ENCODE measurements around the gene AADACL4.

DNA sequence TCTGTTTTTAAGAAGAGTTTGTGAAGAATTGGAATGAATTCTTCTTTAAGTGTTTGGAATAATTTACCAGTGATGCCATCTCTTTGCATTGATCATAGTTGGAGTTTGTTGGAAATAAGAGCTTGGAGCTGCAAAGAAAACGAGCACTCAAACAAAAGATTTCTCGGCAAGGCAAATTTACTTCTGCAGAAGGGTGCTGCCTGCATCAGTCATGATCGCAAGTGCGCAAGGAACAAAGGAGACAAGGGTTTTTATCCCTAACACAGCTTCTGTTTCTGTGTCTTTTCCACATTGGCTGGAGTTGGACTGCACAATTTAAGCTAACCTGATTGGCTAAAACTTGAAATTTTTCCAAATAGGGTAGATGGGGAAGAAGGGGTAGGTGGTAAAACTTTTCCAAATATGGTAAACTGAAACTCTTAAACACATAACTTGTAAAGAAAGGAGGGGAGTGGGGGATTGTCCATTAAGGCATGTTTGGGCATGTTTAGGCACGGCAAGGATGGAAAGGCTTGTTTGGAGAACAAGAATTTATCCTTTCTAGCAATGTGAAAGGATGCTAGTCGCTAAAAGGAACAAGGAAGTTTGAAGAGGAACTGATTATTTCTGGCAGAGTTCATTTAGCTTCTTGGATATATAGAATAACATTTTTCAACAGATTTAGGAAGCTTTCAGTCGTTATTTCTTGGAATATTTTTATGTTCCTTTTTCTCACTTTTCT, 3.5 kb upstream of the AADACL4 start:
- TF ChIP-seq POLR2AphosphoS5 (IDR thresholded peaks at IDR 0.05) = no peak
- TF ChIP-seq, protein P1, sequence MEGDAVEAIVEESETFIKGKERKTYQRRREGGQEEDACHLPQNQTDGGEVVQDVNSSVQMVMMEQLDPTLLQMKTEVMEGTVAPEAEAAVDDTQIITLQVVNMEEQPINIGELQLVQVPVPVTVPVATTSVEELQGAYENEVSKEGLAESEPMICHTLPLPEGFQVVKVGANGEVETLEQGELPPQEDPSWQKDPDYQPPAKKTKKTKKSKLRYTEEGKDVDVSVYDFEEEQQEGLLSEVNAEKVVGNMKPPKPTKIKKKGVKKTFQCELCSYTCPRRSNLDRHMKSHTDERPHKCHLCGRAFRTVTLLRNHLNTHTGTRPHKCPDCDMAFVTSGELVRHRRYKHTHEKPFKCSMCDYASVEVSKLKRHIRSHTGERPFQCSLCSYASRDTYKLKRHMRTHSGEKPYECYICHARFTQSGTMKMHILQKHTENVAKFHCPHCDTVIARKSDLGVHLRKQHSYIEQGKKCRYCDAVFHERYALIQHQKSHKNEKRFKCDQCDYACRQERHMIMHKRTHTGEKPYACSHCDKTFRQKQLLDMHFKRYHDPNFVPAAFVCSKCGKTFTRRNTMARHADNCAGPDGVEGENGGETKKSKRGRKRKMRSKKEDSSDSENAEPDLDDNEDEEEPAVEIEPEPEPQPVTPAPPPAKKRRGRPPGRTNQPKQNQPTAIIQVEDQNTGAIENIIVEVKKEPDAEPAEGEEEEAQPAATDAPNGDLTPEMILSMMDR (IDR thresholded peaks at IDR 0.05) = no peak

Data from transverse colon (tissue), 4 donors.